Left ventricle myocardium inferior (tissue), 1 donor: ENCODE measurements around the gene CDYL. TPM values are rescaled to one million over a fixed set of nuclear protein-coding genes. Genes with fewer than 3 reads are reported as not detected.

ENCODE experiments used
- DNase-seq: peaks from one replicate; pipeline ENCODE4 v3.0.0-alpha.2; 2020
- H3K27ac ChIP-seq: fragments of 200-600 bp; replicated peaks from 2 replicates; pipeline ENCODE4 v1.8.0; 2021
- H3K27me3 ChIP-seq: fragments of 200-600 bp; 2 replicates; pipeline ENCODE4 v1.8.0; 2021; ENCODE audit warnings: low read depth
- H3K36me3 ChIP-seq: fragments of 200-600 bp; 2 replicates; pipeline ENCODE4 v1.8.0; 2021
- H3K4me1 ChIP-seq: fragments of 200-600 bp; 2 replicates; pipeline ENCODE4 v1.8.0; 2021
- H3K4me3 ChIP-seq: fragments of 200-600 bp; 2 replicates; pipeline ENCODE4 v1.8.0; 2021; ENCODE audit warnings: mild to moderate bottlenecking, moderate library complexity
- H3K9me3 ChIP-seq: fragments of 200-600 bp; replicated peaks from 2 replicates; pipeline ENCODE4 v1.8.0; 2021
- intact Hi-C: fragments of 100-400 bp; cut with micrococcal nuclease; formaldehyde crosslinking; loops from one replicate; pipeline ENCODE4 v1.11.0; 2022
- total RNA-seq: library from RNA; stranded (reverse); fragmentation: NEBNext Ultra II Directional; extraction: Animal tissue kit (Norgen Biotek cat#: 25700); gene quantifications from one replicate; pipeline ENCODE4 v1.2.1, GENCODE V29; 2021
- TF ChIP-seq, protein P1 (sequence below): fragments of 200-600 bp; IDR thresholded peaks from 2 replicates; pipeline ENCODE4 v1.8.0; 2021; ENCODE audit warnings: antibody characterized with exemption, mild to moderate bottlenecking, borderline replicate concordance
- donor health status: DM: no; HTN: yes; CAD: no; lungs with severe emphysema.

The CDYL gene
- total RNA-seq, 1 donor from 2014 or later: 27.7 TPM

DNA sequence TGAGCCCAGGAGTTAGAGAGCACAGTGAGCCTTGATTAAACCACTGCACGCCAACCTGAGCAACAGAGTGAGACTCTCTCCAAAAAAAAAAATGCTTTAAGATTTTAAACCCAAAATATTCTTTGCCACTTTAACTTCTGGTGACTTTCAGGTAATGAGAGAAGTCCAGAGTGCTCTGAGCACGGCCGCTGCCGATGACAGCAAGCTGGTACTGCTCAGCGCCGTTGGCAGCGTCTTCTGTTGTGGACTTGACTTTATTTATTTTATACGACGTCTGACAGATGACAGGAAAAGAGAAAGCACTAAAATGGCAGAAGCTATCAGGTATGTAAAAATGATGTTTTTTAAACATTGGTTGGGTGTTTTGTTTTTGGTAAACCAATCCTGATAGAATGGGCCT, 161.2 kb downstream of the CDYL start:
- intact Hi-C loops: loop anchor here (10.0 kb wide), 1 partner anchor 623 kb away; no protein-coding TSS in a partner anchor
- H3K4me1 ChIP-seq: peaks cover 43% of the 10 kb centered on the region

DNA sequence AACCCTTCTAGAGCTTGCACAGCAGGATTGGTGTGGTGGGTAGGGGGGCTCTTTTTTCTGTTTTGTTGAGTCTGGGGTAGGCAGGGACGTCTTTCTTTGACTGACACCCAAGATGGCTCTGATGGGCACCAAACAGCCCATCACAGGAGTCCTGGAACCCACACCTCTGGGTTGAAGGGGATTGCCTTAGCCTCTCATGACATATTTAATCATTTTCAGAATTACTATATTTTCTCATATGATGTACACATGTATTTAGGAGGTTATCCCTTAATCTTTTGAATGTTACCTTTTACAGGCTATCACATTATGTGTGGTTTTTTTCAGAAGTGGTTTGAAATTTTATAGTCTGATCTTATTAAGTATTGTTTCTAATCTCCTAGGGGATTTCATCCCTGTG, 163.0 kb downstream of the CDYL start:
- TF ChIP-seq, protein P1, sequence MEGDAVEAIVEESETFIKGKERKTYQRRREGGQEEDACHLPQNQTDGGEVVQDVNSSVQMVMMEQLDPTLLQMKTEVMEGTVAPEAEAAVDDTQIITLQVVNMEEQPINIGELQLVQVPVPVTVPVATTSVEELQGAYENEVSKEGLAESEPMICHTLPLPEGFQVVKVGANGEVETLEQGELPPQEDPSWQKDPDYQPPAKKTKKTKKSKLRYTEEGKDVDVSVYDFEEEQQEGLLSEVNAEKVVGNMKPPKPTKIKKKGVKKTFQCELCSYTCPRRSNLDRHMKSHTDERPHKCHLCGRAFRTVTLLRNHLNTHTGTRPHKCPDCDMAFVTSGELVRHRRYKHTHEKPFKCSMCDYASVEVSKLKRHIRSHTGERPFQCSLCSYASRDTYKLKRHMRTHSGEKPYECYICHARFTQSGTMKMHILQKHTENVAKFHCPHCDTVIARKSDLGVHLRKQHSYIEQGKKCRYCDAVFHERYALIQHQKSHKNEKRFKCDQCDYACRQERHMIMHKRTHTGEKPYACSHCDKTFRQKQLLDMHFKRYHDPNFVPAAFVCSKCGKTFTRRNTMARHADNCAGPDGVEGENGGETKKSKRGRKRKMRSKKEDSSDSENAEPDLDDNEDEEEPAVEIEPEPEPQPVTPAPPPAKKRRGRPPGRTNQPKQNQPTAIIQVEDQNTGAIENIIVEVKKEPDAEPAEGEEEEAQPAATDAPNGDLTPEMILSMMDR: no peak
- intact Hi-C loops: loop anchor here (10.0 kb wide), 1 partner anchor 624 kb away; no protein-coding TSS in a partner anchor
- Histone ChIP-seq H3K9me3 (no peaks in the 10 kb centered on the region), H3K27me3 (no peaks in the 10 kb centered on the region), H3K27ac (no peak overlapping the region), H3K36me3 (peaks cover 2% of the 10 kb centered on the region), H3K4me1 (peaks cover 39% of the 10 kb centered on the region), H3K4me3 (no peak overlapping the region)
- no peak for DNase-seq

More for the DNA sequence above, 161.2 kb downstream of the CDYL start:
- no peaks in the 10 kb centered on the region for H3K36me3 ChIP-seq
- no peak overlapping the region for H3K4me3 ChIP-seq
- TF ChIP-seq, protein P1: no peak
- no peaks in the 10 kb centered on the region for H3K27me3 ChIP-seq
- no peak for DNase-seq
- H3K9me3 ChIP-seq: no peaks in the 10 kb centered on the region
- H3K27ac ChIP-seq: no peak overlapping the region

DNA sequence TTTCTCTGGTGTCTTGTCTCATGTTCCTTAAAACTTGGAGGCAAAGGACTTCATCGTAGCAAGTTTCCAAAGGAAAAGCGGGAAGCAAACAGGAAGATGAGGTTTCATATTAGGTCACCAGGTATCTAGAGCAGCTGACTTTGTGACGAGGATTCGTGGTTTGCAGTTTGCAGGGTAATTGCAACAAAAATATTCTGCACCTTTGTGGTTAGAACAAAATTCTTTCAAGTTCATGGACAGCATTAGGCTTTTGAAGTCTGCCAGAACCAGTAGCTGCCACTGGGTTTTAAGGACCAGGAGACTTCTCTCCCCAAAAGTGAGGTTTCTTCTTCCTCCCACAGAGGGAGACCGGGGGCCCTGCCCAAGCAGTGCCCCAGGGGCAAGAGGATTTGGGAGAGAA, 164.2 kb downstream of the CDYL start:
- TF ChIP-seq, protein P1: no peak
- intact Hi-C loops: no loop called here
- no peak for DNase-seq

DNA sequence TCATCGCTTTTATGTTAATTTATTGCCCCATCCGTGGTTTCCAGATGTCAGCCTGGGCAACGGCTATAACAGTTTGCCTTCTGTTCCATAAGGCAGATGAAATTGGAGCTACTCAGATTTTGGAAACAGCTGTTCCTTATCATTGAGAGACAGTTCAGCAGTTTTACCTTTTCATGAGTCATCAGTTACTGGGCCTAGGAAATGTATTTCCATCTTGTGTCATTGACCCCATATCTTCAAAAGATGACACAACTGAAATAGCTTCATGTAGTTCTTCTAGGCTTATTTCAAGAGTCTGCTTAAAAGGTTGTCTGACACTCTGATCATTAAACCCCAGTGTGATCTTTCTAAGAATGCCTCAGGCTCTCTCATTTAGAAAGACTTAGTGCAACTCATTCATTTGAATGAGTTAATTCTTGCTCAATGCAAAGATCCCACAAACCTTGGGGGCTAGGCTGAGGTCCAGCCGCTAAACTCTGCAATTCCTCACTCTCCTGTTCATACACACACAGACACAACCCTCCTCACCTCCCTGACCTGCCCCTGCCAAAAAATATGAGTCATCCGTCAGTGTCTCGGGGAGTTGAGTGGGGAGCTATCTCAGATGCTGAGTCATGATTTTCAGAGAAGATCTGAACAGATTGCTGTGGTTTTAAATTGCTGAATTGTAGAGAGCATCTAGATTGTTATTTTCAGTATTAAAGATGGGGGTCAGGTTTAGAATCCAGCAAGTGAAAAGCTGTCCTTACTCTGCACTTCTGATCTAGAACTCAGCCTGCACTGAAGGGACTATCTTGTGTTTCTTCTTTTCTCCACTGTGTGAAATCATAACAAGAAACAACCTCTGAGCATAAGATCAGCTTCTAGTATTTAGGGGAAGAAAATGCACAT, 165.8 kb downstream of the CDYL start:
- peaks cover 28% of the 10 kb centered on the region for H3K36me3 ChIP-seq
- peaks cover 22% of the 10 kb centered on the region for H3K4me1 ChIP-seq
- intact Hi-C loops: no loop called here
- no peak for DNase-seq
- TF ChIP-seq, protein P1: no peak
- H3K27me3 ChIP-seq: no peaks in the 10 kb centered on the region
- H3K27ac ChIP-seq: no peak overlapping the region
- no peak overlapping the region for H3K4me3 ChIP-seq
- H3K9me3 ChIP-seq: no peaks in the 10 kb centered on the region

More for the DNA sequence above, 164.2 kb downstream of the CDYL start:
- Histone ChIP-seq H3K36me3 (peaks cover 13% of the 10 kb centered on the region), H3K27ac (no peak overlapping the region), H3K9me3 (no peaks in the 10 kb centered on the region), H3K4me3 (no peak overlapping the region), H3K4me1 (peaks cover 36% of the 10 kb centered on the region), H3K27me3 (no peaks in the 10 kb centered on the region)

DNA sequence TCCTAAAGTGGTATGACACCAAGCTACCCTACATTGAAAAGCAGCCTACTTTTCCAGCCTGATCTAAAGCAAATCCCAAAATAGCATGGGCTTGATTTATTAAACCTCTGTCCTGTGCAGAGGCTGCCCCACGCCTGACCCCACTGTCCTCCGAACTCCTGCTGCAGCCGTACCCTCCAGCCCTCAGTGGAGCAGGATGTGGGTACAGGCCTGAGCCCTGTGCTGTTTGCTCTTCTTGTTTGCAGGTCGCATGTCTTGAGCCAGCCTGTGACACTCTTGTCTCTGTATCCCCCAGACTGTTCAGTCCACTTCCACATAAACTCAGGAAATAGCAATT, 166.4 kb downstream of the CDYL start:
- peaks cover 22% of the 10 kb centered on the region for H3K4me1 ChIP-seq
- intact Hi-C loops: no loop called here
- H3K27ac ChIP-seq: no peak overlapping the region
- peaks cover 28% of the 10 kb centered on the region for H3K36me3 ChIP-seq
- no peaks in the 10 kb centered on the region for H3K27me3 ChIP-seq
- no peak overlapping the region for H3K4me3 ChIP-seq
- no peaks in the 10 kb centered on the region for H3K9me3 ChIP-seq
- TF ChIP-seq, protein P1: no peak
- no peak for DNase-seq
